Central memory CD8-positive, alpha-beta T cell (primary cell): ENCODE results near the gene PXK.
"Not testable (repeated sequence)": the region's sequence is repeated elsewhere in the genome, so short reads cannot be mapped to it uniquely, and the experiment has no call there.

Experiments used
- ATAC-seq: fragments of 150-1000 bp; cut with Tn5 transposase; replicated peaks from 2 replicates; pipeline ENCODE4 v1.10.0; 2022; ENCODE audit warnings: mild to moderate bottlenecking, moderate FRiP score, moderate number of reproducible peaks; ENCODE audit not compliant: poor library complexity, severe bottlenecking; ENCODE audit errors: extremely low read depth
- DNase-seq, 2 donors: peaks; one replicate each; pipeline ENCODE4 v3.0.0; 2021; ENCODE audit warnings: low spot score in 2 of 2
- H3K27ac Mint-ChIP-seq: one replicate; pipeline ENCODE4 v1.8.0; 2022; ENCODE audit warnings: low read depth, mild to moderate bottlenecking, moderate library complexity, mixed read lengths
- H3K27me3 Mint-ChIP-seq: one replicate; pipeline ENCODE4 v1.8.0; 2022; ENCODE audit warnings: mixed read lengths
- H3K36me3 Mint-ChIP-seq: one replicate; pipeline ENCODE4 v1.8.0; 2022; ENCODE audit warnings: mild to moderate bottlenecking, moderate library complexity, mixed read lengths; ENCODE audit not compliant: insufficient read depth
- H3K4me1 Mint-ChIP-seq: one replicate; pipeline ENCODE4 v1.8.0; 2022; ENCODE audit warnings: mixed read lengths
- H3K4me3 Mint-ChIP-seq: one replicate; pipeline ENCODE4 v1.8.0; 2022; ENCODE audit warnings: mild to moderate bottlenecking, moderate library complexity, mixed read lengths
- H3K9me3 Mint-ChIP-seq: one replicate; pipeline ENCODE4 v1.8.0; 2022; ENCODE audit warnings: mixed read lengths

The PXK gene

DNA sequence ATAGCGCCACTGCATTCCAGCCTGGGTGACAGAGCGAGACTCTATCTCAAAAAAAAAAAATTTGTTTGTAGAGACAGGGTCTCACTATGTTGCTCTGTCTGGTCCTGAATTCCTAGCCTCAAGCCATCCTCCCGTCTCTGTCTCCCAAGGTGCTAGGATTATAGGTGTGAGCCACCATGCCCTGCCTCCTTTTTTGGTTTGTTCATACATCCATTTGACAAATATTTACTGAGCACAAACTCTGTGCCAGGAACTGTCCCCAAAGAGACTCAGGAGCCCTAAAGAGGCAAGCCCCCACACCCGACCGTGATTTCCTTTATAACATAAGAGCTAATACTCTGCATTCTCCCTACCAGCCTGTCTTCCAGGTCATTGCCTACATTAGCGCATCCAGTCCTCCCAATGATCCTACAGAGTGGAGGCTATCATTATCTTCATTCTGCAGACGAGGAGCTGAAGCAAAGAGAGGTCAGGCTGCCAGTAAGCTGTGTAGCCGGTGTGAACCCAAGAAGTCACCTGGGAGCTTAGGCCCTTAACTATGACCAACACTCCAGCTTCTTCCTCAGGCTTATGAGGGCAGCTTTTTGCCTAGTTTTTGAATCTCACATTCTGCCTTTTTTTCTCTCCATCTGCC lies 6.3 kb upstream of the PXK start:
- H3K36me3 Mint-ChIP-seq: peaks cover 2% of the 10 kb centered on the region
- H3K4me3 Mint-ChIP-seq: no peak overlapping the region
- H3K4me1 Mint-ChIP-seq: peaks cover 7% of the 10 kb centered on the region
- no peaks in the 10 kb centered on the region for H3K9me3 Mint-ChIP-seq
- DNase-seq (no peak), ATAC-seq (no peak)
- H3K27ac Mint-ChIP-seq: no peak overlapping the region
- no peaks in the 10 kb centered on the region for H3K27me3 Mint-ChIP-seq

DNA sequence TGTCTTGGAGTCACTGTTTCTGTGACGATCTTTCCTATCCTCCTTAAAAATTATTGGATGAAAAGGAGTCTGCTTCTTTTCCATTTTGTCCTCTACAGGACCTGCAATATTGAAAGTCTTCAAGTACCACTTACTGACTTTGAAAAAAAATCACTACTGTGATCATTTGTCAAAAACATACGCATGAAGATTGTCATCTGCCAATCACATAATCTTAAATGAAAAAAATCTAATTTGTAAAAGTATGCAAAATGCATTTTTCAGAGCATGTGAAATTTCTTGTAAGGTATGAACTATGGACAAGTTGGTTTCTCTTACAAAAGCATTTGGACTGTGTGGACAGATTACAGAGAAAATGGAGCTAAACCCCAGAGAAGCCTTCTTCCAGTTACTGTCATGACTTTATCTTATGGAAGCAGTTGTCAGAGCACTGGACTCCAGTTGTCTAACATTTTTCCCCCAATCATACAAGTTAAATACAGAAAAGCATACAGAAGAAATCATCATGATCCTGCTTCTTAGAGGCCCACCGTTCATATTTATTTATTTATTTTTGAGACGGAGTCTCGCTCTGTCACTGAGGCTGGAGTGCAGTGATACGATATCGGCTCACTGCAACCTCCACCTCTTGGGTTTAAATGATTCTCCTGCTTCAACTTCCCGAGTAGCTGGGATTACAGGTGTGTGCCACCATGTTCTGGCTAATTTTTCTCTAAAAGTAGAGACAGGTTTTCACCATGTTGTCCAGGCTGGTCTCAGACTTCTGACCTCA lies 3.4 kb upstream of the PXK start:
- H3K4me3 Mint-ChIP-seq: no peak overlapping the region
- H3K4me1 Mint-ChIP-seq: peaks cover 22% of the 10 kb centered on the region

DNA sequence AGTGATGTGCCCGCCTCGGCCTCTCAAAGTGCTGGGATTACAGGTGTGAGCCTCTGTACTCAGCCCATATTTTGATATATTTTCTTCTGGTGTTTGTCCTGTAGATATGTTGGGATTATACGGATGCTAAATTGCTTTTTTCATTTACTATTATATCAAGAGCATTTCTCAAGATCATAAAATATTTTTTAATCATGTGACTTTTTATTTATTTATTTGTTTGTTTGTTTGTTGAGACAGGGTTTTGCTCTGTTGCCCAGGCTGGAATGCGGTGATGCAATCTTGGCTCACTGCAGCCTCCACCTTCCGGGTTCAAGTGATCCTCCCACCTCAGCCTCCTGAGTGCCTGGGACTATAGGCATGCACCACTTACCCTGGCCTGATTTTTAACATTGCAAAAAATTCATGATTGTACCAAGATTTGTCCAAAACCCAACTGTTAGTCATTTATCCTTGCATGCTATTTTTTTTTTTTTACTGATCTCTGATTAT lies 2.7 kb upstream of the PXK start:
- ATAC-seq (no peak), DNase-seq (no peak)
- Mint-ChIP-seq H3K4me1 (peaks cover 25% of the 10 kb centered on the region), H3K27me3 (no peaks in the 10 kb centered on the region), H3K27ac (no peak overlapping the region), H3K9me3 (no peaks in the 10 kb centered on the region), H3K4me3 (no peak overlapping the region), H3K36me3 (peaks cover 9% of the 10 kb centered on the region)

More for the DNA sequence above, 3.4 kb upstream of the PXK start:
- ATAC-seq: no peak
- Mint-ChIP-seq H3K27me3 (no peaks in the 10 kb centered on the region), H3K27ac (no peak overlapping the region), H3K36me3 (peaks cover 9% of the 10 kb centered on the region), H3K9me3 (no peaks in the 10 kb centered on the region)
- DNase-seq: no peak

DNA sequence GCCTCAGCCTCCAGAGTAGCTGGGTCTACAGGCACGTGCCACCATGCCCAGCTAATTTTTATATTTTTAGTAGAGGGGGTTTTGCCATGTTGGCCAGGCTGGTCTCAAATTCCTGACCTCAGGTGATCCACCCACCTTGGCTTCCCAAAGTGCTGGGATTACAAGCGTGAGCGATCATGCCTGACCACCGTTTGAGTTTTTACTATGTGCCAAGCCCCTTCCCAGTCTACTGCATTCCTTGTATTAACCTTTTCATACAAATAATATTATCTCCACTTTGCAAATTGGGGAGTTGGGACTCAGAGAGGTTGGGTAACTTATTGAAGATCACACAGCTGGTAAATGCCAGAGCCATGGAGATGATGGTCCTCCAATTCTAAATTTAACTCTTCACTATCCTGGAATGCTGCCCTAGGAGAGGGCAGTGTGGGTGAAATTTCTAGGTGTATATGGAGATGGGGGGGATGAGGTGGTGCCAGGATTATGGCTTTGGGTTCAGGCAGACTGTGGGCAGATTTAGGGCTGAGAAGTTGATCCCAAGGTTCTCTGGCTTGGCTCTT lies 1.0 kb upstream of the PXK start:
- no peak overlapping the region for H3K27ac Mint-ChIP-seq
- DNase-seq: no peak
- peaks cover 9% of the 10 kb centered on the region for H3K36me3 Mint-ChIP-seq
- ATAC-seq: no peak
- no peaks in the 10 kb centered on the region for H3K27me3 Mint-ChIP-seq
- H3K9me3 Mint-ChIP-seq: no peaks in the 10 kb centered on the region
- peaks cover 41% of the 10 kb centered on the region for H3K4me1 Mint-ChIP-seq
- H3K4me3 Mint-ChIP-seq: peak overlapping the region; percentile 97

DNA sequence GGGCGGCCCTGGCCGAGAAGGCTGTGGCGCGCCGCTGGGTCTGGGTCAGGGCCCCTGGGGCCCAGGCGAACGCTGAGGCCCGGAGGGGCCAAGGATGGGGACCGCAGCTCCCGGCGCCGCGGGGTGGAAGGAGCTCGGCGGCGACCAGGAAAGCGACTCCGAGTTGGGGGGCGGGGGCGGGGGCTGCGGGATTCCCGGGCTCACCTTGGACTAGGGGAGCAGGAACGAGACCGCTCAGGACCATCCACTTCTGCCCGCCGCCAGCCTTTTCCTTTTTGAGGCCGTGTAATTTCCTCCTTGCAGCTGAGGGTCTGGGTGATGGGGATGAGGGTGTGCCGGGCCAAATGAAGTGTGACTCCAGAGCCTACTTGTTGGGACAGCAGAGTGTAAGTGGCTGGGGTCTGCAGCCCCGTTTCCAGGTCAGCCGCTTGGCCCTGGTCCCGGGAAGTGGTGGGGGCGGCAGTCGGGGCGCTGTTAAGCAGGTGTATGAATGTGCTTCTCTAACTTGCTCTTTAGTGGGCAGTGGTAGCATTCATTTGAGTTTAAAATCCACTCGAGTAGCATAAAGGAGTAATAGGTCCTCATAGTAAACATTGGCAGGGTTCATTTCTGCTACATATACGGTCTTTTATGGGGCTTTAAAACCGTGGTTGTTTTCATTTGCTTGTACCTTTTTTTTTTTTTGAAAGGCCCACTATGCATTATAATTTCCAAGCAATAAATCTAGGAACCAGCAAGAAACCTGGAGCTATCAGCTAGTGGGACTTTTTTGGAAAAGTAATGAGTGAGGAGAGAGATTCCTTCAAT lies 717 bp downstream of the PXK start:
- DNase-seq (no peak), ATAC-seq (peak; percentile 42)
- H3K27ac Mint-ChIP-seq: peak overlapping the region; percentile 76
- H3K36me3 Mint-ChIP-seq: peaks cover 9% of the 10 kb centered on the region
- no peaks in the 10 kb centered on the region for H3K9me3 Mint-ChIP-seq
- peak overlapping the region; percentile 97 for H3K4me3 Mint-ChIP-seq
- H3K27me3 Mint-ChIP-seq: no peaks in the 10 kb centered on the region
- H3K4me1 Mint-ChIP-seq: peaks cover 41% of the 10 kb centered on the region

DNA sequence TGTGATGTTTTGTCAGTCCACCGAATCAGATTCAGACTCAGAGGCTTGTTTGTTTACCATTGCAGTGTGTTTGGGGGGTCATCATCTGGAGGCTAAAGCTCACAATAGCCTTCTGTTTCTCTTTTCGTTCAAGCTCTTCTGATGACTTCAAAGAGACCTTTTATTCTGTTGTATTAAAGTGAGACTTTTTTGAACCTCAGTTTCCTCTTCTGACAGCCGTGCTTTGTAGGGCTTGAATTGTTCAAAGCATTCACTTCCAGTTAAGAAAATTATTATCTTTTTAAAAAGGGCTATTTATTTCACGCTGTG lies 1.3 kb downstream of the PXK start:
- peaks cover 41% of the 10 kb centered on the region for H3K4me1 Mint-ChIP-seq

DNA sequence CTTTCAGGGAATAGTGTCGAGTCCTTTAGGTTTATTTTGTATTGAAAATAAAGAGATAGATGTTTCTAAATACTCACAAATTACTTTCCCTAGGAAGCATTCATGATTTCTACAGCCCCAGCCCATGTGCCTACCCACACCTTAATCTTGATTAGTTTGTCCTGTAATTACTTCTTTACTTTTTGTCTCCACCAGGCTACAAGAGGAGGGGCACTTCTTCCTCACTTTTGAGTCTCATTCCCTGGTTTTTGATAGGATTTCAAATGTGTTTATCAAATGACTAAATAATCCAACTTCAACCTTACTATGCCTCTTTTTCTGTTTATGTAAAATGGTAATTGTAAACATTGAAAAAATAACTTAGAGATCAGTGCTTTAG lies 1.8 kb downstream of the PXK start:
- ATAC-seq (no peak), DNase-seq (no peak)
- Mint-ChIP-seq H3K36me3 (peaks cover 11% of the 10 kb centered on the region), H3K4me1 (peaks cover 41% of the 10 kb centered on the region), H3K9me3 (no peaks in the 10 kb centered on the region), H3K27ac (peak overlapping the region; percentile 66), H3K4me3 (peak overlapping the region; percentile 97), H3K27me3 (no peaks in the 10 kb centered on the region)

More for the DNA sequence above, 1.3 kb downstream of the PXK start:
- ATAC-seq (no peak), DNase-seq (no peak)
- H3K27ac Mint-ChIP-seq: no peak overlapping the region
- H3K4me3 Mint-ChIP-seq: peak overlapping the region; percentile 97
- peaks cover 11% of the 10 kb centered on the region for H3K36me3 Mint-ChIP-seq
- H3K9me3 Mint-ChIP-seq: no peaks in the 10 kb centered on the region
- H3K27me3 Mint-ChIP-seq: no peaks in the 10 kb centered on the region

DNA sequence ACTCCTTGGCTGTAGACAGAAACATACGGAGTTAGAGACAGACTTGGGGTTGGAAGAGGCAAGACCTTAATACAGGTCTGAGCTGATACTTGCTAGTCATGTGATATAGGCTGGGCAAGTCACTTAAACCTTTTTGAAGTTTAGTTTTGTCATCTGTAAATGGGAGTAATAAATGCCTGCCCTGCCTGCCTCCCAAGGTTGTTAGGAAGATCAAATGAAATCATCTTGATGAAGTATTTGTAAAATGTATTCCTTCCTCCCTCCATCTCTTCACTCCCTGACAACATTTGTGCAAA lies 2.9 kb downstream of the PXK start:
- peaks cover 41% of the 10 kb centered on the region for H3K4me1 Mint-ChIP-seq

DNA sequence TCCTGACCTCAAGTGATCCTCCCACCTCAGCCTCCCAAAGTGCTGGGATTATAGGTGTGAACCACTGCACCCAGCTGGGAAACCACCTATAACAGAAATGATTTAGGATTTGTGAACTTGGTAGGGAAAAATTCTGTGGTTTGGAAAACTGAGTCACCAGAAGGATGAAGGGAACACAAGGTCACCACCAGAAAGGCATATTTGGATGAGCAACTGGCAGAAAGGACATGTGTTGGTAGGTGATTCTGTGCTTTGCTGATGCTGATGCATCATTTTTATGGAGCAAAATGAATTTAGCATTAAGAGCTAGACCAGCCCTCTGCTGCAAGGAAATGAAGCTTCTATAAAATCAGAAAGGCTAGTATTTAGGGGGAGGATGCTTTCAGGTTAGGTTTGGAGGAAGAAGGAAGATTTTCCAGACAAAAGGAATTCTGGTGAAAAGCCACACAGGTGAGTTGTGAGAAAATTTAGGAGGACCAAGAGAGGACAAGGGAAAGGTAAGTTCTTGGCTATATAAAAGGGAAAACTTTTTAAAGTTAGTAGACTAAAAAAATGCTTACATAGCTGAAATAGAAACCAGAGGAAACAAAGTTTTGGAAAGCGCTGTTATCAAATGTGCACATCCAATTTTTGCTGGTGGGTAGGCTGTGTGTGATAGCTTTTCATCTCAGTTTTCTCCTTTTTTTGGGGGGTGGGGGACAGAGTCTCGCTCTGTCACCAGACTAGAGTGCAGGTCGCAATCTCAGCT lies 3.6 kb downstream of the PXK start:
- no peak for DNase-seq
- H3K27me3 Mint-ChIP-seq: no peaks in the 10 kb centered on the region
- peak overlapping the region; percentile 50 for H3K27ac Mint-ChIP-seq
- peaks cover 11% of the 10 kb centered on the region for H3K36me3 Mint-ChIP-seq
- H3K4me1 Mint-ChIP-seq: peaks cover 41% of the 10 kb centered on the region
- H3K9me3 Mint-ChIP-seq: no peaks in the 10 kb centered on the region
- no peak for ATAC-seq
- H3K4me3 Mint-ChIP-seq: no peak overlapping the region

More for the DNA sequence above, 2.9 kb downstream of the PXK start:
- Mint-ChIP-seq H3K4me3 (peak overlapping the region; percentile 2), H3K27me3 (no peaks in the 10 kb centered on the region), H3K27ac (no peak overlapping the region), H3K36me3 (peaks cover 11% of the 10 kb centered on the region), H3K9me3 (no peaks in the 10 kb centered on the region)
- no peak for DNase-seq
- ATAC-seq: no peak

DNA sequence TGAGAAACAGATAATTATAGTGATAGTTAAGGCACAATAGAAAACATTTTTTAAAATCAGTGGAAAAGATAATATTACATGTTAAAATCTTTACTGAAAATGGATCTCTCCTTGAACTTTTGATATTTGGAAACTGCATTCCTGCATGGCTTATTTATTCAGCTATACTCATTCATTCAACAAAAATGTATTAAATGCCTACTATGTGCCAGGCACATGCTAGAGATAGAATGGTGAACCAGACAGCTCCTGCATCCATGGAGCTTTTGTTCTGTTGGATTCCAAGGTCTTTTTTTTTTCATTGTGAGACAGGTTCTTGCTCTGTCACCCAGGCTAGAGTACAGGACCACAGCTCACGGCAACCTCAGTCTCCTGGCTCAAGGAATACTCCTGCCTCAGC lies 4.5 kb downstream of the PXK start:
- Mint-ChIP-seq H3K27ac (no peak overlapping the region), H3K36me3 (peaks cover 12% of the 10 kb centered on the region), H3K9me3 (no peaks in the 10 kb centered on the region), H3K4me1 (peaks cover 35% of the 10 kb centered on the region), H3K4me3 (no peak overlapping the region), H3K27me3 (no peaks in the 10 kb centered on the region)
- no peak for DNase-seq
- ATAC-seq: no peak

DNA sequence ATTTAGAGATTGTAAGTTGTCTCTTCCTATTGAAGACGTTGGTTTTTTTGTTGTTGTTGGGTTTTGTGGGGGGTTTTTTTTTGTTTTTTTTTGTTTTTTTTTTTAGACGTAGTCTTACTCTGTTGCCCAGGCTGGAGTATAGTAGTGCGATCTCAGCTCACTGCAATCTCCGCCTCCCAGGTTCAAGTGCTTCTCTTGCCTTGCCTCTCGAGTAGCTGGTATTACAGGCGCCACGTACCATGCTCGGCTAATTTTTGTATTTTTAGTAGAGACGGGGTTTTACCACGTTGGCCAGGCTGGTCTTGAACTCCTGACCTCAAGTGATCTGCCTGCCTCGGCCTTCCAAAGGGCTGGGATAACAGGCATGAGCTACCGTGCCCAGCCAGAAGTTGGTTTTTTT lies 6.5 kb downstream of the PXK start:
- H3K4me1 Mint-ChIP-seq: peaks cover 25% of the 10 kb centered on the region
- H3K4me3 Mint-ChIP-seq, H3K27ac Mint-ChIP-seq, ATAC-seq, DNase-seq, H3K9me3 Mint-ChIP-seq, H3K36me3 Mint-ChIP-seq, H3K27me3 Mint-ChIP-seq: not testable (repeated sequence)

DNA sequence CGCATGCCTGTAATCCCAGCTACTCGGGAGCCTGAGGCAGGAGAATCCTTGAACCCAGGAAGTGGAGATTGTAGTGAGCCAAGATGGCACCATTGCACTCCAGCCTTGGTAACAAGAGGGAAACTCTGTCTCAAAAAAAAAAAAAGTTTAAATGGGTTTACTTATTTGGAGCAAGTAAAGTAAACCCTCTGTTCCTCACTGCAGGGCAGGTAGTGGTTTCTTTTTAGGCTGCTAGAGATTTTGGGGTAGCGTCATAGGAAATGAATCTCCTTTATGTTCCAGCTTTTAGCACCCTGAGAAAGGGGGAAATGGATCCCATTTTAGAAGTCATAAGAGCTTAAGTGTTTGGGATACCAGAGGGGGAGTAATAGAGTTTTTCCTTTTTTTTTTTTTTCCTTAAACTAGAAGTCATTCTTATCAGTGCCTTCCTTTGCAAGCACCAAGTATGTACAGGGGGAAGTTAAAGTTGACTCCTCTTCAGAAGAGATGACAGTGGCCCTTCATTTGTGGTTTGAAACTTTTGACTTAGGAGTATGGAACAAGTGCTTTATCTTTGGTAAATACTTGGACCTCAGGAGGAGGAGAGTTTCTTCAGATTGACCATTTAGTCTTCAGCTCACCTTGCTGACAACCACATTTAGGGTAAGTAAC lies 8.0 kb downstream of the PXK start:
- no peak overlapping the region for H3K4me3 Mint-ChIP-seq
- no peaks in the 10 kb centered on the region for H3K27me3 Mint-ChIP-seq
- ATAC-seq: no peak
- no peaks in the 10 kb centered on the region for H3K9me3 Mint-ChIP-seq
- H3K36me3 Mint-ChIP-seq: peaks cover 7% of the 10 kb centered on the region
- DNase-seq: no peak
- H3K4me1 Mint-ChIP-seq: peaks cover 16% of the 10 kb centered on the region
- H3K27ac Mint-ChIP-seq: no peak overlapping the region
